ENCODE results near the gene ALDH1A2.
"Not testable (repeated sequence)": the region's sequence is repeated elsewhere in the genome, so short reads cannot be mapped to it uniquely, and the experiment has no call there.

ALDH1A2 gene

DNA sequence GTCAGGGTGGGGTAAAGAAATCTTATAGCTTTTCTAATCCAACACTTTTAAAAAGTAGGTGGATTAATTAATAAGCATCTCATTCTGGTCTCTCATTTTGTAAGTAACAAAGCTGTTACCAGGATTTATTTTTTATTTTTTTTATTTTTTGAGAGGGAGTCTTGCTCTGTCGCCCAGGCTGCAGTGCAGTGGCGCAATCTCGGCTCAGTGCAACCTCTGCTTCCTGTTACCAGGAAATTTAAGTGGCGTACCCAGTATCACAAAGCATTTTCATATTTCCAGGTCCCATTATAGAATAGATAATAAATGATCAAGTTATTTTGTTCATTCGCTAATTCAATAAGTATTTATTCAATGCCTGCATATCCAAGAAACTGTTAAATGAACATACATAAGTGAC is 13.2 kb downstream of the ALDH1A2 start:
- DNase-seq (ENCODE audit: insufficient read length): no peak
- no peak for TF ChIP-seq TAF1 (IDR thresholded peaks at IDR 0.05; ENCODE audit: borderline replicate concordance, low read depth, low read length)
- TF ChIP-seq POLR2AphosphoS5 (IDR thresholded peaks at IDR 0.05; ENCODE audit: low read depth, low read length): no peak
- no peak for TF ChIP-seq POLR2A (IDR thresholded peaks at IDR 0.05; ENCODE audit: low read depth, low read length)
- FAIRE-seq: no peak

DNA sequence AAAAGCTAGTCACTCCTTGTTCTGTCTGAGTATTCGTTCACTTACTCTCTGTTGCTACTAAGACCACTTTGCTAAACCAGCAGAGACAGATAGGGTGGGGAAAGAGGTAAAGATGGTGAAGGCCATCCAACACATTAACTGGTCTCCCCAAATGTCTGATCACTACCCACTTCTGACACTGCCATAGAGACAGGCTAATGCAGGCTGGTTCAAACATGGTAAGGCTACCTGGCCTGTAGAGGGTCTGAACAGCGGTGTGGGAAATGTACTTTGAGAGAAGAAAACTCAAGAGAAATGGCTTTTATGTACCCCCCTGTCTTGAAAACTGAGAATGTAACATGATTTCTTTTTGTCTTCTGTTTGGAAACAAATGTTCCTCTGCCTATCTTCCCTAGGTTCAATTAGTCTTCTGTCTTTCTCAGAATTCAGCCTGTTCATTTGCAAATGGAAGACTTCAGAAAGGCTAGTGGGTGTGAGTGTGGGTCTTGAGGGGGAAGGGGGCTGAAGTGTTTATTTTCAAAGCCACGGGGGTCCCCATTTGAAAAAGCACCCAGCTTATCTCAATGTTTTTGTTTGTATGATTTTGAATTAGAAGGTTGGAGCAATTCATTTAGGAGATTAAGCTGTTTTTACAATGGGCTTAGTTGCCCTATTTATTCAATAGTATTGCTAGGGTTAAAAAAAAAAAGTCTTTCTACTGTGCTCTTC is 15.8 kb downstream of the ALDH1A2 start:
- DNase-seq (ENCODE audit: insufficient read length) (no peak), FAIRE-seq (no peak)
- no peak for TF ChIP-seq TAF1 (IDR thresholded peaks at IDR 0.05; ENCODE audit: borderline replicate concordance, low read depth, low read length)
- no peak for TF ChIP-seq POLR2AphosphoS5 (IDR thresholded peaks at IDR 0.05; ENCODE audit: low read depth, low read length)
- TF ChIP-seq POLR2A (IDR thresholded peaks at IDR 0.05; ENCODE audit: low read depth, low read length): no peak

DNA sequence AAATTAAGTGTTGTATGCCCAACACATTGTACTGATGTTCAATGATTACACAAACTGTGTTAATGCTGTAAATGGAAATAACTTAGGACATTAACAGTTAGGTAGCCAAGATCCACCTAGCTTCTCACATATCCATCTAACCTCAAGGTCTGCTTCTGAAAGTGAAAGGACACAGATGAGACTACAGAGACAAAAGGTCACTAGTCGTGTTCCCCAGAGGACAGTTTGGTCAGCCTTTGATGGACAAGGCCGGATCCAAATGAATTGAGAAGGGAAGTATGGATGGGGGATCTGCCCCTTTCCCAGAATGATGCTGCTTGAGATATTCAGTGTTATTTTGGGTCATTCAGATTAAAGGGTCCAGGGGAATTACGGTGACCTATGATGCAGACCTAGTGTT is 17.2 kb downstream of the ALDH1A2 start:
- FAIRE-seq: no peak
- TF ChIP-seq POLR2AphosphoS5 (IDR thresholded peaks at IDR 0.05; ENCODE audit: low read depth, low read length): no peak
- TF ChIP-seq TAF1 (IDR thresholded peaks at IDR 0.05; ENCODE audit: borderline replicate concordance, low read depth, low read length): no peak
- TF ChIP-seq POLR2A (IDR thresholded peaks at IDR 0.05; ENCODE audit: low read depth, low read length): no peak
- no peak for DNase-seq (ENCODE audit: insufficient read length)

DNA sequence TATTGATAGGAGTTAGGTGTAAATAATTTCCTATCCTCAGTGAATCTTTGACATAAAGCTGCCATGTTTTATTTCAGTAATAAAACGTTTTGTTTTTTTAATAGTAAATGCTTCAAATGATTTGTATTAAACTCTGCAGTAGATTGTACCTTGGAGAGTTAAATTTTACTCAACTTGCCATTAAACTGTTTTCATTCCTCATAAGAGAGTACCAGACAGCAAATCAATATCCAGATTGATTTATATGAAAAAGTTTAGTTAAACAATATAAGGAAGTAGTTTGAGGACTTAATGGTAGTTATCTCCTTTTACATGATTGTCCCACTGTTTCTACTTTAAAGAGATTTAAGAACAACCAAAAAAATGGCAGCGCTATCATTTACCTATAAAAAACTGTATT is 18.4 kb downstream of the ALDH1A2 start:
- no peak for FAIRE-seq
- TF ChIP-seq TAF1 (IDR thresholded peaks at IDR 0.05; ENCODE audit: borderline replicate concordance, low read depth, low read length): no peak
- no peak for TF ChIP-seq POLR2A (IDR thresholded peaks at IDR 0.05; ENCODE audit: low read depth, low read length)
- TF ChIP-seq POLR2AphosphoS5 (IDR thresholded peaks at IDR 0.05; ENCODE audit: low read depth, low read length): no peak
- no peak for DNase-seq (ENCODE audit: insufficient read length)

DNA sequence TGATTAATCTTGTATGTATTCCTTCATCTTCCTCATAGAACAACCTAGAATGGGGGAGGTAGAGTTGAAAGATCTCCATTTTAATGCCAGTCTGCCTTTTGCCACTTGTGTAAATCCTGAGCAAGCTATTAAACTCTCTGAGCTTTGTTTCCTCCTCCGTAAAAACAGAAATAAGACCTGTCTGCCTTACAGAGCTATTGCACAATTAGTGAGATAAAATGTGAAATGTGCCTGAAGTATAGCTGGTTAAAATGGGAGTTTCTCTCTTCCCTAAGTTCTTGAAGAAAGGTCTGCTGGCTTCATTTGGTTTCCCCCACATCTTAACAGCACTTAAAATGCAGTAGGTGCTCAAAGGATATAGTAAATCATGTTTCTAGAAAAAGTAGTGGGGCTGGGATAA is 19.0 kb downstream of the ALDH1A2 start:
- TF ChIP-seq TAF1 (IDR thresholded peaks at IDR 0.05; ENCODE audit: borderline replicate concordance, low read depth, low read length) (no peak), POLR2AphosphoS5 (IDR thresholded peaks at IDR 0.05; ENCODE audit: low read depth, low read length) (no peak), POLR2A (IDR thresholded peaks at IDR 0.05; ENCODE audit: low read depth, low read length) (no peak)
- FAIRE-seq (no peak), DNase-seq (ENCODE audit: insufficient read length) (no peak)

DNA sequence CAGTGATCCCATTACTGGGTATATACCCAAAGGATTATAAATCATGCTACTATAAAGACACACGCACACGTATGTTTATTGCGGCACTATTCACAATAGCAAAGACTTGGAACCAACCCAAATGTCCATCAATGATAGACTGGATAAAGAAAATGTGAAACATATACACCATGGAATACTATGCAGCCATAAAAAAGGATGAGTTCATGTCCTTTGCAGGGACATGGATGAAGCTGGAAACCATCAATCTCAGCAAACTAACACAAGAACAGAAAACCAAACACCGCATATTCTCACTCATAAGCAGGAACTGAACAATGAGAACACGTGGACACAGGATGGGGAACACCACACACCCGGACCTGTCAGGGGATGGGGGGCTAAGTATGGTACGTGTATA is 20.1 kb downstream of the ALDH1A2 start:
- not testable (repeated sequence) for FAIRE-seq; DNase-seq (ENCODE audit: insufficient read length)

DNA sequence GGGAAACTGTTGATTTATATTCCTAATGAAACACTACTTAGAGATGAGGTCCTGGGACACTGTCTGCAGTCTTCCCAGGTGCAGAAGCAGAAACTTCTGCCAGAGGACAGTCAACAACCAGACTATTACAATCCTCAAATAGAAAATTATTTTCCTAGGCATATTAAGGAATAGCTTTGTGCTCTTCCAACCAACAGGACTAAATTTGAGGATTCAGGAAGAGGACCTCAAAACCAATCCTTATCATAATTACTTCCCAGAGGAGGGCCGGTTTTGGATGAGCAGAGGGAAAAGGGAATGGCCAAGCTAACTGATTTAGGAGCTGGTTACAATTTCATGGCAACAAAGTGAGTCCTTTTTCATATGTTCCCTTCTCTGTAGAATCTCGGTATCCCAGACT is 21.0 kb downstream of the ALDH1A2 start:
- TF ChIP-seq POLR2A (IDR thresholded peaks at IDR 0.05; ENCODE audit: low read depth, low read length) (no peak), TAF1 (IDR thresholded peaks at IDR 0.05; ENCODE audit: borderline replicate concordance, low read depth, low read length) (no peak), POLR2AphosphoS5 (IDR thresholded peaks at IDR 0.05; ENCODE audit: low read depth, low read length) (no peak)
- DNase-seq (ENCODE audit: insufficient read length): no peak
- no peak for FAIRE-seq

DNA sequence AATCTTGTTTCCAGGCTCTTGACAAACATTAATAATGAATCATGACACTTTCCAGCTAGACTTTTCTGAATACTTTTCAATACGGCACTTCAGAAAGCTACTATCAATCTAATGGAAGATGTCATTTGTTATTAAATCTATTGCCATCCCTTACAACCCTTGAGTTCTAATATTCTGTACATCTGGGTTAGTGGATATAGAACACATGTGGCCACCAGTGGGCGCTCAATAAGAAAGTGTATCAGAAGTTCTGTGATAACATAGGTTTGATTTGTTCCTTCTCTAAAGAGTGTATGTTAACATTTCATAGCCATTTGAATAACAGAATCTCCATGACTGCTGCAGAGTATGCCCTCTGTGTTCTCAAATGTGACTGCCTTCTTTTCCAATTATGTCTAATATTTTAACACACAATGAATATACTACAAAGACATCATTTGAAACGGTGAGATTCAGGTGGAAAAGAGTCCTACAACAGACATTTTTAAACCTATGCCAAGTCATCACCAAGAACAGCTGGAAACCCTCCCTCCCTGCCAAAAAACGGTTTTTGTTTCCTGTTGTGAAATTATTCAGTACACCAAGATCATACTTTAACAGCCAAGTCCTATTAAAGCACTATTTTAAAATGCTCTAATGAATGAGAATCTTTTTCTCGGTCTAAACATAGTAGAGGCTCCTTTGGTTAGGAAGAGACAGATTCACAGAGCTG is 22.2 kb downstream of the ALDH1A2 start:
- peak; percentile 17 for FAIRE-seq
- no peak for DNase-seq (ENCODE audit: insufficient read length)
- TF ChIP-seq POLR2A (IDR thresholded peaks at IDR 0.05; ENCODE audit: low read depth, low read length) (no peak), POLR2AphosphoS5 (IDR thresholded peaks at IDR 0.05; ENCODE audit: low read depth, low read length) (no peak), TAF1 (IDR thresholded peaks at IDR 0.05; ENCODE audit: borderline replicate concordance, low read depth, low read length) (no peak)

DNA sequence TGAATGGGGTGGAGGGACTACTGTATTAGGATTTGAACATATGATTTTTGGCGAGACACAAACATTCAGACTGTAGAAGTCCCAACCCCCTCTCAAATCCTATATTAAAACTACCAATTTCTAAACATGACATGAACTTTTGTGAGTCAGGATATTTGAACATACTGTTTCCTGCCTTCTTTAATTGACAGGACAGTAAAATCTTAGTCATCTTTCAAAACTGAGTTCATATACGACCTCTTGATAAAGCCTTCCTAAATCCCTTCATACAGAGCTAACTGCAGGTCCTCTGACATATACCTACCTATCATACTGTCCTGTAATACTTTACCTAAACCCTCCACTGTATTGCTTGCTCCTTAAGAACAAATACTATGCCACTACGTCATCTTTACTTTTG is 23.5 kb downstream of the ALDH1A2 start:
- no peak for FAIRE-seq
- DNase-seq (ENCODE audit: insufficient read length): no peak
- TF ChIP-seq POLR2A (IDR thresholded peaks at IDR 0.05; ENCODE audit: low read depth, low read length): no peak

DNA sequence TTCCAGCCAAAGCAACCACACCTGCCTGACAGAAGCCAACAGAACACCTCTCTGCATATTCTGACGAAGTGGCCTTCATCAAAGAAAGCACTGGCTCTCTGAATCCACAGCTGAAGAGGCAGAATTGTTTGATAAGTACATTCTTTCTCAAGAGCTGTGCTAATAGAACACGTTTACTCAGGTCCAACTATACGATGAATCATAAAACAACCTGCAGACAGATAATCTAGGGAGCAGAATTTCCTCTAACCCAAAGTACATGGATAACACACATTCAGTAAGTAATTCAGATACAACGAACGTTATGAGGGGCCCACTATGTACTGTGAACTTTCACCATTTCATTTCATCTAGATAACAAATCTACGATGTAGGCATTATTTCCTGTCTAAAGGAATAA is 25.4 kb downstream of the ALDH1A2 start:
- TF ChIP-seq TAF1 (IDR thresholded peaks at IDR 0.05; ENCODE audit: borderline replicate concordance, low read depth, low read length): no peak
- no peak for TF ChIP-seq POLR2A (IDR thresholded peaks at IDR 0.05; ENCODE audit: low read depth, low read length)
- no peak for TF ChIP-seq POLR2AphosphoS5 (IDR thresholded peaks at IDR 0.05; ENCODE audit: low read depth, low read length)

DNA sequence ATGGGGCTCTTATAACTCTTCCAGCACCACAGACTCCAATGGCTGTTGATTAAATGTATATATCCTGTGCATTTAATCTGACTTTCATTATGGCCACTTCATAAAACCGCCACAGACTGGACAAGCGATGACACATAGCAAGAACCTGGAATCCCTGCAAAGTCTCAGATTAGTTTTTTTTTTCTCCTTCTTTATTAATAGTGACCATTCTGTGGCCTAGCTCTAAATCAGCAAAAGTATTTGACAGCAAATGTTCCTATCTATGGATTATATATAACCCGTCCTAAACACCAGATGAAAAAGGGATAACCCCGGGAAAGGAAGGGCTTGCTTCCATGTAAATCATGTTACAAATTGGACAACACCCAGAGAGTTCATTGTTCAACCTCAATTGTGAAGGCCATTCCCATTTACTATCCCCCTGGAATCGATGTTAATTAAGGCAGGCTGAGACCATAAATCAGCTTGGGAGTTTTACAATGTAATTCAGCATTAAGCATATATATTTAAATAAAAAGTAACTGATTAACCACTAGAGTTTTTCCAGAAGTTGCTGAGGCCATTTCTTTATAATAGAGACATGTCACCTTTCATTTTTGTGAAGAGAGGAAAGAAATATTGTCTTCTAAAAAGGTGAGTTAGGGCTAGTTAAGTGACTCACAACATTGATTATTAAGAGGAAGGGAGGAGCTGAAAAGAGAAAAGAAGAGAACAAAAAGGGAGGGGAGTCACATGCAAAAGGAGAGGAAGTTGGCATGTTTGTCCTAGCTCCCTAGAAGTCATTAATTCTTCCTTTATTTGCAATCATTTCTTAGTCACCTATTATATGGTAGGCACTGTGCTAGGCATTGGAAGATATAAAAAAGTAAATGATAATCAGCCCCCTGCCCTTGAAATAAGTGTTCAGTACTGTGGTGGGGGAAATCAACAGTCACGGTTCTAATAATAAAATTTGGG is 26.2 kb downstream of the ALDH1A2 start:
- TF ChIP-seq TAF1 (IDR thresholded peaks at IDR 0.05; ENCODE audit: borderline replicate concordance, low read depth, low read length) (no peak), POLR2A (IDR thresholded peaks at IDR 0.05; ENCODE audit: low read depth, low read length) (no peak), POLR2AphosphoS5 (IDR thresholded peaks at IDR 0.05; ENCODE audit: low read depth, low read length) (no peak)
- FAIRE-seq (no peak), DNase-seq (ENCODE audit: insufficient read length) (no peak)

More for the DNA sequence above, 25.4 kb downstream of the ALDH1A2 start:
- FAIRE-seq: no peak
- DNase-seq (ENCODE audit: insufficient read length): no peak

Data from GM12892 (cell line).